ENCODE results near the gene THAP4.

THAP4 gene

GRCh38 chr2:241608881-241609280, 28.1 kb downstream of the THAP4 start:
- no peak for DNase-seq (ENCODE audit: extremely low read depth, insufficient read length)
- Histone ChIP-seq H3K27me3 (replicated peaks; ENCODE audit: control insufficient read depth, insufficient read depth, low read length) (no peaks in the 10 kb centered on the region), H3K36me3 (ENCODE audit: control insufficient read depth, insufficient read depth, low read length) (peaks cover 12% of the 10 kb centered on the region), H3K4me3 (replicated peaks; ENCODE audit: low read depth, low read length) (no peak overlapping the region)
- no peak for TF ChIP-seq CTCF (IDR thresholded peaks at IDR 0.05; ENCODE audit: insufficient read depth, low read length, poor library complexity, severe bottlenecking)

- DNase-seq (ENCODE audit: extremely low read depth, insufficient read length): no peak
- Histone ChIP-seq H3K36me3 (ENCODE audit: control insufficient read depth, insufficient read depth, low read length) (peaks cover 18% of the 10 kb centered on the region), H3K4me3 (replicated peaks; ENCODE audit: low read depth, low read length) (no peak overlapping the region), H3K27me3 (replicated peaks; ENCODE audit: control insufficient read depth, insufficient read depth, low read length) (no peaks in the 10 kb centered on the region)
- TF ChIP-seq CTCF (IDR thresholded peaks at IDR 0.05; ENCODE audit: insufficient read depth, low read length, poor library complexity, severe bottlenecking): no peak
Measured at GRCh38 chr2:241607162-241607885, 29.6 kb downstream of the THAP4 start.

- no peak for DNase-seq (ENCODE audit: extremely low read depth, insufficient read length)
- Histone ChIP-seq H3K36me3 (ENCODE audit: control insufficient read depth, insufficient read depth, low read length) (peaks cover 21% of the 10 kb centered on the region), H3K27me3 (replicated peaks; ENCODE audit: control insufficient read depth, insufficient read depth, low read length) (no peaks in the 10 kb centered on the region), H3K4me3 (replicated peaks; ENCODE audit: low read depth, low read length) (no peak overlapping the region)
- TF ChIP-seq CTCF (IDR thresholded peaks at IDR 0.05; ENCODE audit: insufficient read depth, low read length, poor library complexity, severe bottlenecking): no peak
Measured at GRCh38 chr2:241606186-241606585, 30.8 kb downstream of the THAP4 start.

- peaks cover 21% of the 10 kb centered on the region for H3K36me3 ChIP-seq (ENCODE audit: control insufficient read depth, insufficient read depth, low read length)
- DNase-seq (ENCODE audit: extremely low read depth, insufficient read length): no peak
Measured at GRCh38 chr2:241603686-241604085, 33.3 kb downstream of the THAP4 start.

GRCh38 chr2:241602720-241603119, 34.2 kb downstream of the THAP4 start:
- Histone ChIP-seq H3K4me3 (replicated peaks; ENCODE audit: low read depth, low read length) (no peak overlapping the region), H3K27me3 (replicated peaks; ENCODE audit: control insufficient read depth, insufficient read depth, low read length) (no peaks in the 10 kb centered on the region), H3K36me3 (ENCODE audit: control insufficient read depth, insufficient read depth, low read length) (peaks cover 18% of the 10 kb centered on the region)
- no peak for TF ChIP-seq CTCF (IDR thresholded peaks at IDR 0.05; ENCODE audit: insufficient read depth, low read length, poor library complexity, severe bottlenecking)
- DNase-seq (ENCODE audit: extremely low read depth, insufficient read length): no peak

More at GRCh38 chr2:241603686-241604085, 33.3 kb downstream of the THAP4 start:
- no peaks in the 10 kb centered on the region for H3K27me3 ChIP-seq (replicated peaks; ENCODE audit: control insufficient read depth, insufficient read depth, low read length)
- H3K4me3 ChIP-seq (replicated peaks; ENCODE audit: low read depth, low read length): no peak overlapping the region
- TF ChIP-seq CTCF (IDR thresholded peaks at IDR 0.05; ENCODE audit: insufficient read depth, low read length, poor library complexity, severe bottlenecking): no peak

Data from GM06990 (cell line).